Measurements from ENCODE around the gene ADA. TPM values are rescaled to one million over a fixed set of nuclear protein-coding genes. Genes with fewer than 3 reads are reported as not detected.

The ADA gene
- total RNA-seq, 1 donor from 2014 or later, result 7.3 TPM

- DNase-seq, result no peak
These were observed 72.0 kb downstream of the ADA start for GRCh38 chr20:44579313-44580081.

DNA sequence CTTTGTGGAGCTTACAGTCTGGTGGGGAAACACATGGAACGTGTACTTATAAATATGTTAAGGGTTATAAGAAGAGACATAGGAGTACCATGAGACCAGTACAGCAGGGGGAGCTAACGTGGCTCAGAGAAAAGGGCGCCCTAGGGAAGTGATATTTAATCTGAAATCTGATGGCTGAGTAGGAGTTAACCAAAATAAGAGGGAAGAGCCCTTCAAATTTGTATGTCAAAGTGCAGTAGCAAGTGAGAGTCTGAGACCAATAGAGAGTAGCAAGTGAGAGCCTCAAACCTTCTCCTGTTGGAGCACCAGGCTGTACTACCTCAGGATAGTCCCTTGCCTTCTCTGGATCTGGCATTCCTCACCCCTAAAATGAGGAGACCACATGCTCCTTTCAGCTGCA, 75.2 kb downstream of the ADA start:
- DNase-seq, result no peak

DNA sequence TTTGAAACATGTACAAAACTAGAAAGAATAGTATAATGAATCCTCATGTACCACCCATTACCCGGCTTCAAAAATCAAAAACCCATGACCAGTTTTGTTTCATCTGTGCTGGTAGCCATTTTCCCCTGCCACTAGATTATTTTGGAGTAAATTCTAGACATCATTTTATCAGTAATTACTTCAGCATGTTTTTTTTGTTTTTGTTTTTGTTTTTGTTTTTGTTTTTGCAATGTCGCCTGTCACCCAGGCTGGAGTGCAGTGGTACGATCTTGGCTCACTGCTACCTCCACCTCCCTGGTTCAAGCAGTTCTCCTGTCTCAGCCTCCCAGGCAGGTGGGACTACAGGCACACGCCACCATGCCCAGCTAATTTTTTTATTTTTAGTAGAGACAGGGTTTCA, 77.1 kb downstream of the ADA start:
- no peak for DNase-seq

GRCh38 chr20:44573501-44573869, 78.0 kb downstream of the ADA start:
- no peak for DNase-seq

DNA sequence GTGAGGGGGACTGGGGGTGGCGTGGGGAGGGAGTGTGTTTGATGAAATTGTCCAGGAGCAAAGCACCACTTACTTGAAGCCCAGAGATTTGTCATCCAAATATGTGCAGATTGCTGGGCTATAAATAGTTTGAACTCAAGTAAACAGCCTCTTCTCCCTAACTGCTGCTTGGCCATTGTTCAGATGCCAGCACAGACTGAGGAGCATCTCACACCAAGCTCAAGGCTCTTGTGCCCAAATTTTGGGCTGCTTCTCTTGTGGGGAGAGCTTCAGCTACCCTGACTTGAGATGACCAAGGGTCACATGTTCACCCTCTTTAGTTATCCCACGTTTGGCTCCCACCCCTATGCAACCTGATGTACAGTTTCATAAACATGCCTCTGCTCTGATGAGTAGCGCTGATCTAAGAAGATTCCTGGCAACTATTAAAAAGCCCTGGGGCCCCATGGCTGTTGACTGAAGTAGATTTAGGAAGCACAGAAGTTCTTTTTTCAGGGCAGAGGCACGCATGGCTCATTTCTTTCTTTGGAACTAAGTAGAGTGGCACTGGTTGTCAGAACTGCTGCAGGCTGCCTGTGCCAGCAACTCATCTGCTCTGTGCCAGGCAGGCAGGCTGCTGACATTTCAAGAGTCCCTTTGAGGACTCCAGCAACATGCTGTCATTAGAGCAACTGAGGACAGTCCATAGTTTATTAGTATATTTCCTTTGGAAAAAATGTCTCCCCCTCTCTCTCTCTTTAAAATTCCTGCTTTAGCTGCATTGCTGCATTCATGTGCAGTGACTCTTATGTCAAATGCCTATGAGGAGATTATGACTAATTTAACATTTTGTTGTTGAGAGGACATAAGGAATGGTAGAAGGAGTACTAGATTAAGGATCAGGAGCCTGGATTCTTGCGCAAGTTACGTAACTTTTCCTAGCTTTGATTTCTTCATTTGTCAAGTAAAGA, 78.7 kb downstream of the ADA start:
- peak; percentile 83 for DNase-seq

DNA sequence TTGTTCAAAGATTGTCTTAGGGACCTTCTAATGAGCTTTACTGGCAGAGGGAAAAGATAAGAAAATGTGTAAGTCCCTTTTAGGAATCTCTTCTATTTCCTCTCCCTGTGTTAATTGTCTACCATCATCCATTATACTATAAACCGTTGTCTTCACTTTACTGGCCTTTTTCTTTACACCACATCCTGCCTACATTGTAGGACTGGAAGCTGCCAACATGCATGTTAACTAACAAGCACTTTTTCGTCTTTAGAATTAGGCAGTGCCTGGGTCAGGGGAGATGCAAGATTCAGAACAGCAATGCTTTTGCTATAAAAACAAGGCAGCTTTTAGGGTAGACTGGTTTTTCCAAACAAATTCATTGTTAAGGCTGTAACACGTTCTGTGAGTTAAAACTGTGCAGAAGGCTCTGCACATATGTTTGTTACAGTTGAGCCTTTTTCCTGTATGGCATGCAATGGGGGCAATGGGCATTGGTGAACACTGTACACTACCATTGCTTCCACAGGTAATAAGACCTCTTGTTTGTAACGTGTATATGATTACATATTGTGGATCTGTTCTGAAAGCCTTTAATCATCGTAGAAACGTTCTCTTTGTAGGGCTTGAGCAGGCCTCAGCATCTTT, 80.0 kb downstream of the ADA start:
- no peak for DNase-seq

GRCh38 chr20:44570367-44570766, 81.1 kb downstream of the ADA start:
- no peak for DNase-seq

Other genes starting within 250 kb of the ADA start
- gene TTPAL, start 175.8 kb downstream of the ADA start, total RNA-seq, result 4.5 TPM
- 42.9 TPM for gene SERINC3, start 129.6 kb downstream of the ADA start, total RNA-seq
- 42.5 TPM for gene PKIG, start 69.1 kb downstream of the ADA start, total RNA-seq
- gene CCN5, start 63.7 kb upstream of the ADA start, total RNA-seq, result 0.62 TPM
- 0.41 TPM for gene KCNK15, start 94.2 kb upstream of the ADA start, total RNA-seq
- gene RIMS4, start 158.8 kb upstream of the ADA start, total RNA-seq, result 3.7 TPM
- gene YWHAB, start 234.0 kb upstream of the ADA start, total RNA-seq, result 82.2 TPM

Measured in tongue (tissue), 2 donors.